ENCODE data around the gene EXOC4.

DNA sequence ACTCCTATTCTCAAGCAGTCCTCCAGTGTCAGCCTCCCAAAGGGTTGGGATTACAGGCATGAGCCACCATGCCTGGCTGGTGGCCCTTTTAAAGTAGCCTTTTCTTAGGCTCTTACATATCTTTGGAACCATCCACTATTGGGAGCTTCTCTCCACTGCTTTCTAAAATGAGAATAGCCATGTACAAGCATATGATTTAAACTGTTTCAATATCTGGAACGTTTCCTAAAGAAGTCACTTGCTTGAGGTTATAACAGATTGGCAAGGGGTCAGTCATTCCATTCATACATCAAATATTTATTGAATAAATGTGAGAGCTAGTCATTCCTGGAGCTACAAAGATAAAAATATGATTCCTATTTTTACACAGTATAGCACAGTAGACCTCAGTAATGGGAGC, 776.9 kb downstream of the EXOC4 start:
- TF ChIP-seq EZH2phosphoT487 (IDR thresholded peaks at IDR 0.05; ENCODE audit: insufficient read depth, low read depth) (no peak), EZH2 (IDR thresholded peaks at IDR 0.05; ENCODE audit: insufficient read depth, poor library complexity, severe bottlenecking) (no peak)
